Sigmoid colon (tissue), 7 donors: Measurements from ENCODE around the gene MYO18A. TPM values are rescaled to one million over a fixed set of nuclear protein-coding genes. Genes with fewer than 3 reads are reported as not detected.

Source experiments
- DNase-seq: peaks from one replicate; pipeline ENCODE4 v3.0.0-alpha.2; 2019
- H3K27ac ChIP-seq, 4 donors: fragments of 200-600 bp; sonication (generic); one replicate each; pipeline ENCODE4 v1.5.1; 2016 to 2019; ENCODE audit warnings: mild to moderate bottlenecking in 1 of 4
- H3K27me3 ChIP-seq, 3 donors: fragments of 200-600 bp; sonication (generic); one replicate each; pipeline ENCODE4 v1.5.1; 2019; ENCODE audit warnings: mild to moderate bottlenecking in 1 of 3
- H3K36me3 ChIP-seq, 4 donors: fragments of 200-600 bp; sonication (generic); one replicate each; pipeline ENCODE4 v1.5.1; 2016 to 2019
- H3K4me1 ChIP-seq, 4 donors: fragments of 200-600 bp; sonication (generic); one replicate each; pipeline ENCODE4 v1.5.1; 2017 to 2019
- H3K4me3 ChIP-seq, 4 donors: fragments of 200-600 bp; sonication (generic); one replicate each; pipeline ENCODE4 v1.5.1; 2017 to 2019; ENCODE audit warnings: mild to moderate bottlenecking in 2 of 4, moderate library complexity in 1 of 4
- H3K9me3 ChIP-seq, 4 donors: fragments of 200-600 bp in 3 of 4; sonication (generic) in 3 of 4; one replicate each; pipeline versions ENCODE4 v1.5.1 to v1.6.1; 2013 to 2019
- EP300 ChIP-seq, 4 donors: sonication (generic); formaldehyde crosslinking; IDR thresholded peaks; one replicate each; pipeline ENCODE4 v1.6.1; 2017; ENCODE audit warnings: antibody characterized with exemption in 4 of 4
- POLR2A ChIP-seq, 2 donors: fragments of 450-650 bp; IDR thresholded peaks; one replicate each; pipeline ENCODE4 v1.6.1; 2016; ENCODE audit warnings: antibody characterized with exemption in 2 of 2, mild to moderate bottlenecking in 2 of 2, moderate library complexity in 2 of 2
- POLR2AphosphoS5 ChIP-seq, 4 donors: sonication (generic); formaldehyde crosslinking; IDR thresholded peaks; one replicate each; pipeline ENCODE4 v1.6.1; 2017; ENCODE audit warnings: antibody characterized with exemption in 4 of 4
- WGBS, 2 donors: extraction: QIAGEN DNeasy Blood & Tissue Kit; methylation state at CpG; one replicate each; pipeline ENCODE4 v1.1.7; 2013; 5-methylcytosine and 5-hydroxymethylcytosine counted together
- intact Hi-C: fragments of 100-400 bp; cut with DNase I; formaldehyde crosslinking; loops from one replicate; pipeline ENCODE4 v1.15.1; 2023
- polyA plus RNA-seq, 3 donors: library from polyadenylated mRNA; stranded (reverse); fragments of 200-250 nt; gene quantifications; one replicate each; pipeline ENCODE4 v1.2.3, GENCODE V29; 2013
- total RNA-seq, 4 donors: library from RNA; depleted of rRNA; stranded (reverse); fragments of >200 nt; gene quantifications; one replicate each; pipeline ENCODE4 v1.1.0, GENCODE V29; 2016
- TF ChIP-seq, protein P1 (sequence below), 4 experiments: fragments of 450-650 bp in 3 of 4; fragments of 200-600 bp in 1 of 4; IDR thresholded peaks; one replicate each; pipeline ENCODE4 v1.5.1; 2016 to 2019; ENCODE audit warnings: antibody characterized with exemption in 4 of 4, mild to moderate bottlenecking in 3 of 4, moderate library complexity in 2 of 4
- donor health status: healthy with polysubstance abuse.
- donor health status: Bipolar disorder and iron deficiency.
- donor health status: healthy.

MYO18A gene
- total and polyA plus RNA-seq, 7 donors: 24.0 to 92.6 (median 48.4) TPM

DNA sequence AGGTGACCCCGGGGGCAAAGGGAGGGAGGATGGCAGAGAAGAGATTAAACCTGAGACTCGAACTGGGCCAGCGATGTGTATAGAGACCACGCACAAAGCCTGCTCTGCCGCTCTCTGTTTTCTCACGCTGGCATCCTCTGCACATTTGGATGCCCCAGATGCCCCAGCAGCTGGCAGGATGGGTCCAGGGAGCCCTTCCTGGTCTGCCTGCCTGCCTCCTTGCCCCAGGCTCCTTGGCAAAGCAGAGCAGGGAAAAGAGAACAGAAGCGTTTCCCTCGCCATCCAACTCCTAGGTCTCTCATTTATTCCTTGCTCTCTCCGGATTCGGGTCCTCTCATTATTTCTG, 142.5 kb downstream of the MYO18A start:
- H3K4me1 ChIP-seq: no peaks in the 10 kb centered on the region
- intact Hi-C loops: no loop called here
- no peak for TF ChIP-seq POLR2A (IDR thresholded peaks at IDR 0.05)
- TF ChIP-seq POLR2AphosphoS5 (IDR thresholded peaks at IDR 0.05): no peak
- TF ChIP-seq, protein P1, sequence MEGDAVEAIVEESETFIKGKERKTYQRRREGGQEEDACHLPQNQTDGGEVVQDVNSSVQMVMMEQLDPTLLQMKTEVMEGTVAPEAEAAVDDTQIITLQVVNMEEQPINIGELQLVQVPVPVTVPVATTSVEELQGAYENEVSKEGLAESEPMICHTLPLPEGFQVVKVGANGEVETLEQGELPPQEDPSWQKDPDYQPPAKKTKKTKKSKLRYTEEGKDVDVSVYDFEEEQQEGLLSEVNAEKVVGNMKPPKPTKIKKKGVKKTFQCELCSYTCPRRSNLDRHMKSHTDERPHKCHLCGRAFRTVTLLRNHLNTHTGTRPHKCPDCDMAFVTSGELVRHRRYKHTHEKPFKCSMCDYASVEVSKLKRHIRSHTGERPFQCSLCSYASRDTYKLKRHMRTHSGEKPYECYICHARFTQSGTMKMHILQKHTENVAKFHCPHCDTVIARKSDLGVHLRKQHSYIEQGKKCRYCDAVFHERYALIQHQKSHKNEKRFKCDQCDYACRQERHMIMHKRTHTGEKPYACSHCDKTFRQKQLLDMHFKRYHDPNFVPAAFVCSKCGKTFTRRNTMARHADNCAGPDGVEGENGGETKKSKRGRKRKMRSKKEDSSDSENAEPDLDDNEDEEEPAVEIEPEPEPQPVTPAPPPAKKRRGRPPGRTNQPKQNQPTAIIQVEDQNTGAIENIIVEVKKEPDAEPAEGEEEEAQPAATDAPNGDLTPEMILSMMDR (IDR thresholded peaks at IDR 0.05): no peak
- TF ChIP-seq EP300 (IDR thresholded peaks at IDR 0.05): no peak
- H3K4me3 ChIP-seq: no peak overlapping the region
- H3K27me3 ChIP-seq: no peaks in the 10 kb centered on the region
- DNase-seq: no peak
- 77 to 78% methylated on average over 10 of the region's 10 CpGs for WGBS, 2 donors
- H3K36me3 ChIP-seq: no peaks in the 10 kb centered on the region
- H3K9me3 ChIP-seq: peaks cover 0 to 6% (median 4%) of the 10 kb centered on the region in 4 donors
- no peak overlapping the region for H3K27ac ChIP-seq

GRCh38 chr17:29036584-29036983, 143.6 kb downstream of the MYO18A start:
- H3K27ac ChIP-seq: no peak overlapping the region
- H3K36me3 ChIP-seq: no peaks in the 10 kb centered on the region
- WGBS, 2 donors: 63 to 73% methylated on average over 5 of the region's 5 CpGs
- no peak overlapping the region for H3K4me3 ChIP-seq
- no peak for DNase-seq
- intact Hi-C loops: no loop called here
- peaks cover 0 to 3% (median 0%) of the 10 kb centered on the region in 3 donors for H3K27me3 ChIP-seq
- peaks cover 0 to 6% (median 4%) of the 10 kb centered on the region in 4 donors for H3K9me3 ChIP-seq
- no peaks in the 10 kb centered on the region for H3K4me1 ChIP-seq
- TF ChIP-seq EP300 (IDR thresholded peaks at IDR 0.05): no peak
- no peak for TF ChIP-seq POLR2A (IDR thresholded peaks at IDR 0.05)
- TF ChIP-seq, protein P1 (IDR thresholded peaks at IDR 0.05): no peak
- TF ChIP-seq POLR2AphosphoS5 (IDR thresholded peaks at IDR 0.05): no peak

DNA sequence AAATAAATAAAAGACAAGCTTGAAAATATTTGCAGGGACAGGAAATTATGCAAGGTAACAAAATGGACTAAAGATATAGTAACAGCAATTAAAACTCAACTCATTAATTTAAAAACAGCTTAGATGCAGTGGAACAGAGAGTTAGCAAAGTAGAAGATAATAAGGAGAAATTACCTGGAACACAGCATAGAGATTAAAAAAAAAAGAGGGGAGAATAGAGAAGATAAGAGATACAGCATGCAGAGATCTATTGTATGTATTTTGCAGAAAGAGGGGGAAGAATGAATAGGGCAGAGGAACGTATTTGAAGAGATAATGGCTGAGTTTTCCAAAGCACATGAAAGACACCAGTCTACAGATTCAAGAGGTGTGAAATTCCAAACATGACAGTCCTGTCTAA, 145.7 kb downstream of the MYO18A start:
- intact Hi-C loops: no loop called here
- peaks cover 0 to 7% (median 0%) of the 10 kb centered on the region in 3 donors for H3K27me3 ChIP-seq
- TF ChIP-seq POLR2AphosphoS5 (IDR thresholded peaks at IDR 0.05) (no peak), POLR2A (IDR thresholded peaks at IDR 0.05) (no peak), EP300 (IDR thresholded peaks at IDR 0.05) (no peak)
- TF ChIP-seq, protein P1 (IDR thresholded peaks at IDR 0.05): no peak
- H3K4me3 ChIP-seq: no peak overlapping the region
- no peak for DNase-seq
- peaks cover 0 to 6% (median 4%) of the 10 kb centered on the region in 4 donors for H3K9me3 ChIP-seq
- WGBS, 2 donors: 48 to 66% methylated on average over 1 of the region's 1 CpG
- no peaks in the 10 kb centered on the region for H3K36me3 ChIP-seq
- H3K4me1 ChIP-seq: no peaks in the 10 kb centered on the region
- no peak overlapping the region for H3K27ac ChIP-seq

GRCh38 chr17:29032857-29033197, 147.4 kb downstream of the MYO18A start:
- WGBS, 2 donors: 36% methylated on average over 6 of the region's 6 CpGs
- Histone ChIP-seq H3K36me3 (no peaks in the 10 kb centered on the region), H3K4me3 (no peak overlapping the region), H3K9me3 (peaks cover 0 to 6% (median 4%) of the 10 kb centered on the region in 4 donors), H3K27ac (no peak overlapping the region), H3K27me3 (peaks cover 0 to 7% (median 0%) of the 10 kb centered on the region in 3 donors), H3K4me1 (no peaks in the 10 kb centered on the region)
- intact Hi-C loops: no loop called here
- no peak for TF ChIP-seq POLR2A (IDR thresholded peaks at IDR 0.05)
- no peak for TF ChIP-seq POLR2AphosphoS5 (IDR thresholded peaks at IDR 0.05)
- TF ChIP-seq, protein P1 (IDR thresholded peaks at IDR 0.05): no peak
- TF ChIP-seq EP300 (IDR thresholded peaks at IDR 0.05): no peak
- DNase-seq: no peak
